ENCODE results near the gene PPP1R13B.

The PPP1R13B gene

GRCh38 chr14:103703433-103704385 lies 143.7 kb downstream of the PPP1R13B start:
- no peak for DNase-seq (ENCODE audit: low read depth)
- no peak for TF ChIP-seq CTCF (IDR thresholded peaks at IDR 0.05; ENCODE audit: control insufficient read depth, insufficient read depth, low read depth, low read length, missing control alignments)
- H3K4me3 ChIP-seq (ENCODE audit: control insufficient read depth, low read depth, low read length), result no peak overlapping the region

- no peak for TF ChIP-seq CTCF (IDR thresholded peaks at IDR 0.05; ENCODE audit: control insufficient read depth, insufficient read depth, low read depth, low read length, missing control alignments)
- no peak for DNase-seq (ENCODE audit: low read depth)
- no peak overlapping the region for H3K4me3 ChIP-seq (ENCODE audit: control insufficient read depth, low read depth, low read length)
These were observed 144.6 kb downstream of the PPP1R13B start for GRCh38 chr14:103702497-103703432.

GRCh38 chr14:103702095-103702494 lies 145.3 kb downstream of the PPP1R13B start:
- no peak for TF ChIP-seq CTCF (IDR thresholded peaks at IDR 0.05; ENCODE audit: control insufficient read depth, insufficient read depth, low read depth, low read length, missing control alignments)
- DNase-seq (ENCODE audit: low read depth), result no peak
- no peak overlapping the region for H3K4me3 ChIP-seq (ENCODE audit: control insufficient read depth, low read depth, low read length)

- no peak overlapping the region for H3K4me3 ChIP-seq (ENCODE audit: control insufficient read depth, low read depth, low read length)
- no peak for DNase-seq (ENCODE audit: low read depth)
- TF ChIP-seq CTCF (IDR thresholded peaks at IDR 0.05; ENCODE audit: control insufficient read depth, insufficient read depth, low read depth, low read length, missing control alignments), result no peak
These were observed 146.5 kb downstream of the PPP1R13B start for GRCh38 chr14:103700753-103701490.

- TF ChIP-seq CTCF (IDR thresholded peaks at IDR 0.05; ENCODE audit: control insufficient read depth, insufficient read depth, low read depth, low read length, missing control alignments), result no peak
These were observed 147.2 kb downstream of the PPP1R13B start for GRCh38 chr14:103699901-103700752.

More at GRCh38 chr14:103699901-103700752, 147.2 kb downstream of the PPP1R13B start:
- DNase-seq (ENCODE audit: low read depth), result no peak
- no peak overlapping the region for H3K4me3 ChIP-seq (ENCODE audit: control insufficient read depth, low read depth, low read length)
